Measurements from ENCODE around the gene DNAH1. TPM values are rescaled to one million over a fixed set of nuclear protein-coding genes. Genes with fewer than 3 reads are reported as not detected.
A peak's percentile ranks its signal among the peaks of the same experiment; 100 is the strongest.
"Not testable (repeated sequence)": the region's sequence is repeated elsewhere in the genome, so short reads cannot be mapped to it uniquely, and the experiment has no call there.

Gene DNAH1
- total RNA-seq, 1 donor = 6.0 TPM

DNA sequence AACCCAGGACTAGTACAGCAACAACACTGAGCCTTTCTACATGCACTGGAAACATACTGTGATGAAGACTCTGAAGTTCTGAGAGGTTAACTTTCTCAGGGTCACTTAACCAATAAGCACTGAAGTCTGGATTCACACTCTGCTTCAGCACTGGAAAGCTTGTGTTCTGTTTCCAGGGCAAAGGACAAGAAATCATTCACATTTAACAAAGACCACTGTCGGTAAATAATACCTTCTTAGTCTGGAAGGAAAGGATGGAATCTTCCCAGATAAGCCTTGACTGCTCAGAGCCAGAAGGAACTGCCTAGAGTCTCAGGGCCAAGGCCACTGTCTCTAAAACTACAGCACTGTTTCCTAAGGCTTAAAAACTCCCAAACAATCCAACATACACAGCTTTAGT, 32.8 kb upstream of the DNAH1 start:
- no peak overlapping the region for H3K4me3 ChIP-seq (ENCODE audit: low read depth, low read length)
- TF ChIP-seq, protein P1, sequence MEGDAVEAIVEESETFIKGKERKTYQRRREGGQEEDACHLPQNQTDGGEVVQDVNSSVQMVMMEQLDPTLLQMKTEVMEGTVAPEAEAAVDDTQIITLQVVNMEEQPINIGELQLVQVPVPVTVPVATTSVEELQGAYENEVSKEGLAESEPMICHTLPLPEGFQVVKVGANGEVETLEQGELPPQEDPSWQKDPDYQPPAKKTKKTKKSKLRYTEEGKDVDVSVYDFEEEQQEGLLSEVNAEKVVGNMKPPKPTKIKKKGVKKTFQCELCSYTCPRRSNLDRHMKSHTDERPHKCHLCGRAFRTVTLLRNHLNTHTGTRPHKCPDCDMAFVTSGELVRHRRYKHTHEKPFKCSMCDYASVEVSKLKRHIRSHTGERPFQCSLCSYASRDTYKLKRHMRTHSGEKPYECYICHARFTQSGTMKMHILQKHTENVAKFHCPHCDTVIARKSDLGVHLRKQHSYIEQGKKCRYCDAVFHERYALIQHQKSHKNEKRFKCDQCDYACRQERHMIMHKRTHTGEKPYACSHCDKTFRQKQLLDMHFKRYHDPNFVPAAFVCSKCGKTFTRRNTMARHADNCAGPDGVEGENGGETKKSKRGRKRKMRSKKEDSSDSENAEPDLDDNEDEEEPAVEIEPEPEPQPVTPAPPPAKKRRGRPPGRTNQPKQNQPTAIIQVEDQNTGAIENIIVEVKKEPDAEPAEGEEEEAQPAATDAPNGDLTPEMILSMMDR (IDR thresholded peaks at IDR 0.05; ENCODE audit: insufficient read depth, low read length) = no peak
- DNase-seq (ENCODE audit: low read depth) = peak; percentile 12

DNA sequence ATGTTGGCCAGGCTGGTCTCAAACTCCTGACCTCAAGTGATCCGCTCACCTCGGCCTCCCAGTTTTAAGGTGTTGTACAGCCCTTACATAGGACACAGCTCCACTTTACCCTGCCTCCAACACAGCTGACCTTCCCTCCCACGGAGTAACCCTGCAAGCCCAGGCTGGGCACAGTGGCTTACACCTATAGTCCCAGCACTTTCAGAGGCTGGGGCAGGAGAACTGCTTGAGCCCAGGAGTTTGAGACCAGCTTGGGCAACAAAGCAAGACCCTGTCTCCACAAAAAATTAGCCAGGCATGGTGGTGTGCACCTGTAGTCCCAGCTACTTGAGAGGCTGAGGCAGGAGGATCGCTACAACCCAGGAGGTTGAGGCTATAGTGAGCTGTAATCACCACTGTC, 32.1 kb upstream of the DNAH1 start:
- not testable (repeated sequence) for DNase-seq (ENCODE audit: low read depth); H3K4me3 ChIP-seq (ENCODE audit: low read depth, low read length)

DNA sequence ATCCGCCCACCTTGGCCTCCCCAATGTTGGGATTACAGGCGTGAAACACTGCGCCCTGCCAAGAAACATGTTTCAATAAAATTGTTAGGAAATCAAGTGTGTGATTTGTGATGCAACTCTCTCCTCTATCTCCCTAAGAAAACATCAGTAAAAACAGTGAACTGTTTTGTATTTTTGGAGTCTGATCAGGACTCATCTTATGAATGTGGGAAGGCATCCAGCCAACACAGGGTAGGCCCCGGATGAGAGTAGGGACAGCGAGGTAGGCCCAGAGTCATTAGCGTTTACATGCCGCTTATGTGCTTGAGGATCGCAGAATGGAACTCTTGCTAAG, 29.4 kb upstream of the DNAH1 start:
- H3K4me3 ChIP-seq (ENCODE audit: low read depth, low read length) = peak overlapping the region; percentile 97
- DNase-seq (ENCODE audit: low read depth) = peak; percentile 63
- TF ChIP-seq, protein P1 (IDR thresholded peaks at IDR 0.05; ENCODE audit: insufficient read depth, low read length) = no peak

DNA sequence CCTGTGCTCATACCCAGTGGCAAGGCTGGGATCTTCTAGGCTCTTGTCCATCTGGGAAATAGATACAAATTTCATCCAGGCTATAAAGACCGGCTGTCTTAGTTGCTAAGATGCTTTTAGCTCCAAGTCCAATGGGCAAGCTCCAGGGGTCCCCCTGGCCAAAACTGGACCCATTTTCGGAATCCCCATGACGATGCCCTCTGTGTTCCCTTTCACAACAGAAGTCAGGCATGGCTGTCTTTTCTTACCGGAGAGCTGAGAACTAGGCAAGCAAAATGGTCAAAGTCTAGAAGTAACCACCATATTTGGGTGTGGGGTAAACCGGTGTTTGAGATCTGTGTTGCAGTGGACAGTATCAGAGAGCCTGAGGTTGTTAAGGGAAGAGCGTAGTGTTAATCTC, 27.4 kb upstream of the DNAH1 start:
- TF ChIP-seq, protein P1 (IDR thresholded peaks at IDR 0.05; ENCODE audit: insufficient read depth, low read length) = no peak
- DNase-seq (ENCODE audit: low read depth) = no peak
- H3K4me3 ChIP-seq (ENCODE audit: low read depth, low read length) = peak overlapping the region; percentile 97

DNA sequence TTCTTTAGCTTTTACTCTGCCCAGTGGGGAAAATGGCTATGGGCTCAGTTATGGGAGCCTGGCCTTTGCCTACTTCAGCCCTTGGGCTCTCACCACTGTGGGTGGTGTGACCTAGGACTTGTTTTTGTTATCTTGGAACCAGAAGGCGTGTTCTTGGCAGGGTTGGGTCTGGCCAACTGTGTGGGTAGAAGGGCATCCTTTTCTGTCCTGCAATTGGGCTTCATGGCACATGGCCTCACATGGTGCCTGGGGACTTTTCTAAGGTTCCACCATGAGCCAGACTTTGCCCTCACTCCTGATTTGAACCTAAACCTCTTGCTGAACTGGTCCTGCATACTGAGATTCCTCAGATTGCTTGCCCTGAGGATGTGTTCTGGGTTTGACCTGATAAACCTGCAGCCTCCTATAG, 26.8 kb upstream of the DNAH1 start:
- TF ChIP-seq, protein P1 (IDR thresholded peaks at IDR 0.05; ENCODE audit: insufficient read depth, low read length) = no peak
- no peak for DNase-seq (ENCODE audit: low read depth)
- H3K4me3 ChIP-seq (ENCODE audit: low read depth, low read length) = no peak overlapping the region

DNA sequence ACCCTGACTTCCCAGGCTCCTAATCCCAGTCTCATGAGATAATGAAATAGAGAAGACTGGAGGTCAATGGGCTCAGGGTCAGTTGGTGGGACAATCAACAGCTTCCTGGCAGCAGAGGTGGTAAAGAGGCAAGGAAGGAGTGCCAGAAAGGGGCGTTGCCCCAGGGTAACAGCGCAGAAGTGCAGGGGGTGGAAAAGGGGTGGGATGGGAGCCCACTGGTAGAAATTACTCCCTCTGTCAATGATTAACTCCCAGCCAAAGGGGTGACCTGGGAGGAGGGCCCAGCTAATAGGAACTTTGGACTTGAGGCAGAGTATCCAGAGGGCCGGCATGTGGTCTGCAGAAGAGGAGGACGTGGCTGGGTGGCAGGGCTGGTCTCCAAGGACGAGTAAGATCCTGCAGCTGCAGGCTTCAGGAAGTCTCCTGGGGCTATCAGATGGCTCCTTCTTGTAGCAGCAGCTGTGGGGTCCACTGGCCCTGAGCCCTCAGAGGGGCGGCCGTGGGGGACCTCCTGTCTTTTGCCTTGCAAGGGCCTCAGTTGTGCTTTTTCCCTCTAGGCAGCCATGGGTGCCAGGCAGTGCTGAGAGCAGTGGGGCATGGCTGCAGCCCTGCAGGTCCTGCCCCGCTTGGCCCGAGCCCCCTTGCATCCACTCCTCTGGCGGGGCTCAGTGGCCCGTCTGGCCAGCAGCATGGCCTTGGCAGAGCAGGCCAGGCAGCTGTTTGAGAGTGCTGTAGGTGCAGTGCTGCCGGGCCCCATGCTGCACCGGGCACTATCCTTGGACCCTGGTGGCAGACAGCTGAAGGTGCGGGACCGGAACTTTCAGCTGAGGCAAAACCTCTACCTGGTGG, 26.1 kb upstream of the DNAH1 start:
- DNase-seq (ENCODE audit: low read depth) = no peak
- TF ChIP-seq, protein P1 (IDR thresholded peaks at IDR 0.05; ENCODE audit: insufficient read depth, low read length) = no peak
- no peak overlapping the region for H3K4me3 ChIP-seq (ENCODE audit: low read depth, low read length)

DNA sequence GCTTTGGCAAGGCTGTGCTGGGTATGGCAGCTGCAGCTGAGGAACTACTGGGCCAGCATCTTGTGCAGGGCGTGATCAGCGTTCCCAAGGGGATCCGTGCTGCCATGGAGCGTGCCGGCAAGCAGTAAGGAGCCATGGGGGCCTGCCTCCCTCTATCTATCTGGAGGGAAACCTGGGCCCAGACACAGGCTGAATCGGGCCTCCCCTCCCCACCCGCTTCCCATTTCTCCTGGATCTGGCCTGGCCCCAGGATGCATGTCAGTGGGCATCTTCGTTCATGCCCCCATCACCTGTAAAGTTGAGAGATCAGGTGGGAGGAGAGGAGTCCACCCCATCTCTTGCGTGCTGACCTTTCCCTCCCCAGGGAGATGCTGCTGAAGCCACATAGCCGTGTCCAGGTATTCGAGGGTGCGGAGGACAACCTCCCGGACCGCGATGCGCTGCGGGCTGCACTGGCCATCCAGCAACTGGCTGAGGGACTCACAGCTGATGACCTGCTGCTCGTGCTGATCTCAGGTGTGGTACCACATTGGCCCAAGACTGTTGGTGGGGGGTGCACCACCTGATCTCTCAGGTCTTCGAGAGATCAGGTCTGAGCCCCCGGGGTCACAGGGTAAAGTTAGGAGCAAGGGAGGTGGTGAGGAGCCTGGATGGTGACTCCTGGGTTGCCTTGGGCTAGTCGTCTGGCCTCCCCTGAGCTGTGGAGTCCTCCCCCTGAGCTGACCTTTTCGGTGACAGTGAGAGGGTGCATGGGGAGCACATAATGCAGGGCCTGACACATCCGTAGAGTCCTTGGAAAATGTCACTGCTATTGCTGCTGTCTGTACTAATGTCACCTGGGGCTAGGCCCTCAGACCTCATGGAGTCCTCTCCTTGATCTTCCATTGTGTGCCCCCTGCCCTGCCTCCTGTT, 25.3 kb upstream of the DNAH1 start:
- DNase-seq (ENCODE audit: low read depth) = no peak
- no peak overlapping the region for H3K4me3 ChIP-seq (ENCODE audit: low read depth, low read length)
- TF ChIP-seq, protein P1 (IDR thresholded peaks at IDR 0.05; ENCODE audit: insufficient read depth, low read length) = no peak
